Adipocyte (in vitro differentiated cells): ENCODE data around the gene CDH12.
A peak's percentile ranks its signal among the peaks of the same experiment; 100 is the strongest.

Source experiments
- DNase-seq: peaks from one replicate; pipeline ENCODE4 v3.0.0-alpha.2; 2015; ENCODE audit warnings: low read depth
- H3K27me3 ChIP-seq: replicated peaks from 2 replicates; pipeline ENCODE4 v1.7.0; 2013; ENCODE audit warnings: mild to moderate bottlenecking, low read length, moderate library complexity; ENCODE audit not compliant: control insufficient read depth, insufficient read depth
- H3K36me3 ChIP-seq: 2 replicates; pipeline ENCODE4 v1.7.0; 2013; ENCODE audit warnings: low read length, mild to moderate bottlenecking, moderate library complexity; ENCODE audit not compliant: control insufficient read depth, insufficient read depth, severe bottlenecking
- H3K4me1 ChIP-seq: 2 replicates; pipeline ENCODE4 v1.7.0; 2013; ENCODE audit warnings: mild to moderate bottlenecking, low read length, moderate library complexity; ENCODE audit not compliant: control insufficient read depth, insufficient read depth
- H3K4me3 ChIP-seq: 2 replicates; pipeline ENCODE4 v1.7.0; 2013; ENCODE audit warnings: mild to moderate bottlenecking, low read length, moderate library complexity
- H3K9ac ChIP-seq: 2 replicates; pipeline ENCODE4 v1.7.0; 2013; ENCODE audit warnings: mild to moderate bottlenecking, low read length, moderate library complexity
- H3K9me3 ChIP-seq: 2 replicates; pipeline ENCODE4 v1.7.0; 2013; ENCODE audit warnings: mild to moderate bottlenecking, low read length, moderate library complexity; ENCODE audit not compliant: control insufficient read depth

The CDH12 gene

GRCh38 chr5:22465177-22465576, 388.0 kb downstream of the CDH12 start:
- H3K27me3 ChIP-seq, result no peaks in the 10 kb centered on the region
- H3K36me3 ChIP-seq, result no peaks in the 10 kb centered on the region
- H3K9ac ChIP-seq, result no peak overlapping the region
- peaks cover 9% of the 10 kb centered on the region for H3K9me3 ChIP-seq
- DNase-seq, result peak; percentile 9
- H3K4me1 ChIP-seq, result no peaks in the 10 kb centered on the region
- no peak overlapping the region for H3K4me3 ChIP-seq

GRCh38 chr5:22460189-22460588, 393.0 kb downstream of the CDH12 start:
- Histone ChIP-seq H3K9me3 (peaks cover 5% of the 10 kb centered on the region), H3K27me3 (no peaks in the 10 kb centered on the region), H3K36me3 (no peaks in the 10 kb centered on the region), H3K4me1 (no peaks in the 10 kb centered on the region), H3K9ac (no peak overlapping the region), H3K4me3 (no peak overlapping the region)
- no peak for DNase-seq

GRCh38 chr5:22432905-22433304, 420.2 kb downstream of the CDH12 start:
- Histone ChIP-seq H3K4me1 (no peaks in the 10 kb centered on the region), H3K36me3 (no peaks in the 10 kb centered on the region), H3K9ac (no peak overlapping the region), H3K9me3 (no peaks in the 10 kb centered on the region), H3K4me3 (no peak overlapping the region), H3K27me3 (no peaks in the 10 kb centered on the region)
- no peak for DNase-seq

- no peaks in the 10 kb centered on the region for H3K36me3 ChIP-seq
- no peaks in the 10 kb centered on the region for H3K4me1 ChIP-seq
- H3K9ac ChIP-seq, result no peak overlapping the region
- H3K9me3 ChIP-seq, result no peaks in the 10 kb centered on the region
- DNase-seq, result no peak
- no peaks in the 10 kb centered on the region for H3K27me3 ChIP-seq
- no peak overlapping the region for H3K4me3 ChIP-seq
Observed at GRCh38 chr5:22431840-22432239, 421.3 kb downstream of the CDH12 start.

GRCh38 chr5:22431406-22431805, 421.7 kb downstream of the CDH12 start:
- Histone ChIP-seq H3K9me3 (no peaks in the 10 kb centered on the region), H3K27me3 (no peaks in the 10 kb centered on the region), H3K4me1 (no peaks in the 10 kb centered on the region), H3K9ac (no peak overlapping the region), H3K4me3 (no peak overlapping the region), H3K36me3 (no peaks in the 10 kb centered on the region)
- DNase-seq, result no peak

- H3K4me1 ChIP-seq, result no peaks in the 10 kb centered on the region
- no peak overlapping the region for H3K4me3 ChIP-seq
- H3K9ac ChIP-seq, result no peak overlapping the region
- DNase-seq, result no peak
- no peaks in the 10 kb centered on the region for H3K27me3 ChIP-seq
- no peaks in the 10 kb centered on the region for H3K36me3 ChIP-seq
- H3K9me3 ChIP-seq, result no peaks in the 10 kb centered on the region
Observed at GRCh38 chr5:22411554-22412349, 441.4 kb downstream of the CDH12 start.

- Histone ChIP-seq H3K27me3 (no peaks in the 10 kb centered on the region), H3K4me1 (no peaks in the 10 kb centered on the region), H3K4me3 (no peak overlapping the region), H3K9ac (no peak overlapping the region), H3K36me3 (no peaks in the 10 kb centered on the region), H3K9me3 (no peaks in the 10 kb centered on the region)
- no peak for DNase-seq
Observed at GRCh38 chr5:22391956-22392355, 461.2 kb downstream of the CDH12 start.

GRCh38 chr5:22390888-22391287, 462.3 kb downstream of the CDH12 start:
- H3K4me3 ChIP-seq, result no peak overlapping the region
- H3K9ac ChIP-seq, result no peak overlapping the region
- no peaks in the 10 kb centered on the region for H3K36me3 ChIP-seq
- no peaks in the 10 kb centered on the region for H3K27me3 ChIP-seq
- DNase-seq, result peak; percentile 12
- no peaks in the 10 kb centered on the region for H3K4me1 ChIP-seq
- no peaks in the 10 kb centered on the region for H3K9me3 ChIP-seq

GRCh38 chr5:22372826-22373660, 480.1 kb downstream of the CDH12 start:
- no peaks in the 10 kb centered on the region for H3K27me3 ChIP-seq
- H3K36me3 ChIP-seq, result no peaks in the 10 kb centered on the region
- H3K9ac ChIP-seq, result no peak overlapping the region
- no peaks in the 10 kb centered on the region for H3K4me1 ChIP-seq
- no peaks in the 10 kb centered on the region for H3K9me3 ChIP-seq
- no peak for DNase-seq
- no peak overlapping the region for H3K4me3 ChIP-seq

- peak; percentile 16 for DNase-seq
- H3K36me3 ChIP-seq, result no peaks in the 10 kb centered on the region
- no peak overlapping the region for H3K4me3 ChIP-seq
- no peak overlapping the region for H3K9ac ChIP-seq
- H3K9me3 ChIP-seq, result no peaks in the 10 kb centered on the region
- H3K4me1 ChIP-seq, result no peaks in the 10 kb centered on the region
- no peaks in the 10 kb centered on the region for H3K27me3 ChIP-seq
Observed at GRCh38 chr5:22372376-22372775, 480.8 kb downstream of the CDH12 start.

- no peaks in the 10 kb centered on the region for H3K36me3 ChIP-seq
- no peak for DNase-seq
- H3K27me3 ChIP-seq, result no peaks in the 10 kb centered on the region
- no peaks in the 10 kb centered on the region for H3K9me3 ChIP-seq
- no peak overlapping the region for H3K9ac ChIP-seq
- no peak overlapping the region for H3K4me3 ChIP-seq
- no peaks in the 10 kb centered on the region for H3K4me1 ChIP-seq
Observed at GRCh38 chr5:22354956-22355355, 498.2 kb downstream of the CDH12 start.
